Left lung (tissue), 10 donors: ENCODE measurements around the gene TOR1B. TPM values are rescaled to one million over a fixed set of nuclear protein-coding genes. Genes with fewer than 3 reads are reported as not detected.

ENCODE experiments used
- ATAC-seq: fragments of 200-7000 bp; cut with Tn5 transposase; one replicate; pipeline ENCODE4 v1.9.1; 2020; ENCODE audit warnings: moderate library complexity
- DNase-seq, 4 donors: peaks; one replicate each; pipeline ENCODE4 v3.0.0-alpha.2; 2013 to 2020
- H3K27ac ChIP-seq, 2 donors: fragments of 200-600 bp; sonication (generic) in 1 of 2; one replicate each; pipeline versions ENCODE4 v1.5.0 to v1.8.0; 2020 to 2021
- H3K27me3 ChIP-seq, 2 donors: fragments of 200-600 bp; sonication (generic) in 1 of 2; one replicate each; pipeline versions ENCODE4 v1.5.0 to v1.8.0; 2020 to 2021
- H3K36me3 ChIP-seq, 2 donors: fragments of 200-600 bp; sonication (generic) in 1 of 2; one replicate each; pipeline versions ENCODE4 v1.5.0 to v1.8.0; 2020 to 2021
- H3K4me1 ChIP-seq, 2 donors: fragments of 200-600 bp; one replicate each; pipeline ENCODE4 v1.8.0; 2021
- H3K4me3 ChIP-seq, 2 donors: fragments of 200-600 bp; sonication (generic) in 1 of 2; one replicate each; pipeline versions ENCODE4 v1.5.0 to v1.8.0; 2020 to 2021; ENCODE audit warnings: mild to moderate bottlenecking in 1 of 2
- H3K9me3 ChIP-seq, 2 donors: fragments of 200-600 bp; sonication (generic) in 1 of 2; one replicate each; pipeline versions ENCODE4 v1.5.0 to v1.8.0; 2020 to 2021
- CTCF ChIP-seq, 2 donors: fragments of 200-600 bp; sonication (generic) in 1 of 2; IDR thresholded peaks; one replicate each; pipeline versions ENCODE4 v1.5.0 to v1.8.0; 2021; ENCODE audit warnings: antibody characterized with exemption in 2 of 2
- intact Hi-C, 2 donors: fragments of 100-400 bp; cut with DNase I; formaldehyde crosslinking; loops; one replicate each; pipeline versions ENCODE4 v1.11.2 to v1.14.2; 2022
- polyA plus RNA-seq, 6 donors: library from polyadenylated mRNA; unstranded; fragments of 120-200 nt; gene quantifications; one replicate each; pipeline ENCODE4 v1.2.1, GENCODE V29; 2013; ENCODE audit not compliant: insufficient read length in 6 of 6
- total RNA-seq, 2 donors: library from RNA; stranded (reverse); fragmentation: NEBNext Ultra II Directional; extraction: Animal tissue kit (Norgen Biotek cat#: 25700); gene quantifications; one replicate each; pipeline ENCODE4 v1.2.1, GENCODE V29; 2021
- donor health status: DM: no; HTN: yes; CAD: no.
- donor health status: DM: no; HTN: no; CAD: no.

Gene TOR1B
- total and polyA plus RNA-seq, 8 donors: 19.0 to 32.1 (median 22.0) TPM

DNA sequence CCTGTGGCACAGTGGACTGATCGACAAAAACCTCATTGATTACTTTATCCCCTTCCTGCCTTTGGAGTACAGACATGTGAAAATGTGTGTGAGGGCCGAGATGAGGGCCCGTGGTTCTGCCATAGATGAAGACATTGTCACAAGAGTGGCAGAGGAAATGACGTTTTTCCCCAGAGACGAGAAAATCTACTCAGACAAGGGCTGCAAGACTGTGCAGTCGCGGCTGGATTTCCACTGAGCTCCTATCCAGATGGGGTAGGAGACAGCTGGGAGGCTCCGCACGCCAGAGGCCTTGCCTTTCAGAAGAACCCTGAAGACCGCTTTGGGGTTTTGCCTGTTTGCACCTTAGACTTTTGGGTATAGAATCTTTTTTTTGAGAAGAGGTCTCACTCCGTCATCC lies 6.4 kb downstream of the TOR1B start:
- ATAC-seq (no peak), DNase-seq (no peak)
- Histone ChIP-seq H3K27ac (no peak overlapping the region), H3K4me3 (no peak overlapping the region), H3K27me3 (no peaks in the 10 kb centered on the region), H3K36me3 (peaks cover 0 to 78% of the 10 kb centered on the region in 2 donors), H3K4me1 (peaks cover 0 to 42% of the 10 kb centered on the region in 2 donors), H3K9me3 (no peaks in the 10 kb centered on the region)
- TF ChIP-seq CTCF (IDR thresholded peaks at IDR 0.05): no peak
- intact Hi-C loops: no loop called here

DNA sequence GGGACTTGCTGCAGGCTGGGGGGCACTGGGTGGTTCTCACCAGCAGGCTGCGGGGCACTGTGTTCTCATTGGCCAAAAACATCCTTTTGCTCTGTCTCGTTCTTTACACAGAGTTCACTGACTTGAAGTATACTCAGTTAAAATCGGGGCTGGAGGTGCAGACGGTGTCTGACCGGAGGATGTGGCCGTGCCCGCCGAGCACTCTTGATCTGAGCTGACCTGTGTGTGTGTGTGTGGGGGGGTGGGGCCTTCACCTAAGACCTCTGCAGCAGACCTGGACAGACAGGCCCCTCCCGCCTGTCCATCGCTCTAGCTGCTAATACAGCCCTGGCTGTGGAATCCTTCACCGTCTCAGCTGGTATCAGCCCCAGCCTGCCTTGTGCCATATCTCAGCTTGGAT lies 7.1 kb downstream of the TOR1B start:
- Histone ChIP-seq H3K27ac (no peak overlapping the region), H3K27me3 (no peaks in the 10 kb centered on the region), H3K9me3 (no peaks in the 10 kb centered on the region), H3K4me3 (no peak overlapping the region), H3K36me3 (peaks cover 0 to 85% of the 10 kb centered on the region in 2 donors), H3K4me1 (peaks cover 0 to 35% of the 10 kb centered on the region in 2 donors)
- ATAC-seq (no peak), DNase-seq (no peak)
- intact Hi-C loops: no loop called here
- no peak for TF ChIP-seq CTCF (IDR thresholded peaks at IDR 0.05)

DNA sequence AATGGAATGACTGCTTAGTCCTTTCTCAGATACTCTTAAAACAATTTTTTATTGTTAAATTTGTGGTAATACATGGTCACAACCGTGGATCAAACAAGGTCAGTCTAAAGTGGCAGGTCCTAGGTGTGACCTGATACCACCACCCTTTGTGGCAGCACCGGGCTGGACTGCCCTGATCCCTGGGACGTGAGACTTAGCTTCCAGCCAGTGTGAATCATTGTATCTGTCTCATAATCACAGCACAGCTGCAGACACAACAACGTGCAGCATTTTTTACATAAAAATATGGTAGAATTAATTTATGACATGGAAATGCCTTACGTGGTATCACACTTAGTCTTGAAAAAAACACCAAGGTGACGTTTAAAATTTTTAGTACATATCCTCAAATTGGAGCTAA lies 7.8 kb downstream of the TOR1B start:
- Histone ChIP-seq H3K4me1 (peaks cover 0 to 28% of the 10 kb centered on the region in 2 donors), H3K9me3 (no peaks in the 10 kb centered on the region), H3K36me3 (peaks cover 0 to 88% of the 10 kb centered on the region in 2 donors), H3K27ac (no peak overlapping the region), H3K27me3 (no peaks in the 10 kb centered on the region), H3K4me3 (no peak overlapping the region)
- DNase-seq (no peak), ATAC-seq (no peak)
- TF ChIP-seq CTCF (IDR thresholded peaks at IDR 0.05): no peak
- intact Hi-C loops: no loop called here

DNA sequence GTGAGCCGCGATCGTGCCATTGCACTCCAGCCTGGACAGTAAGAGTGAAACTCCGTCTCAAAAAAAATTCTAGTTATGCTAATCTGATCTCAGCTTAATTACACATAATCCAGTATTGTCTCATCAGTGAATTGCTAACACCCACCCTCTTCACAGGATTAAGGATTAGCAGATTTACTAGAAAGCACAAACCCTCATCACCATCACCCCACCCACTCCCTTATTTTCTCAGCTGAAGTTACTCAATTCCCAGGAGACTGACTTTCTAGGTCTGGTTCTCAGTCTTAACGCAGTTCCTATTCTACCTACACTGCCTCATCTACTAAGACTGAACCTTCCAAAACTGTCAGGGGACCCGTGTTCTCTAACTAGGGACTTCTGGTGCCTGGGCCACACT lies 9.0 kb downstream of the TOR1B start:
- Histone ChIP-seq H3K36me3 (peaks cover 0 to 92% of the 10 kb centered on the region in 2 donors), H3K4me1 (peaks cover 0 to 24% of the 10 kb centered on the region in 2 donors), H3K27me3 (no peaks in the 10 kb centered on the region), H3K9me3 (no peaks in the 10 kb centered on the region), H3K27ac (no peak overlapping the region), H3K4me3 (no peak overlapping the region)
- no peak for DNase-seq
- TF ChIP-seq CTCF (IDR thresholded peaks at IDR 0.05): no peak
- intact Hi-C loops: no loop called here
- no peak for ATAC-seq

GRCh38 chr9:129812385-129812784 lies 9.4 kb downstream of the TOR1B start:
- no peak overlapping the region for H3K4me3 ChIP-seq
- ATAC-seq (no peak), DNase-seq (no peak)
- H3K9me3 ChIP-seq: no peaks in the 10 kb centered on the region
- no peak overlapping the region for H3K27ac ChIP-seq
- TF ChIP-seq CTCF (IDR thresholded peaks at IDR 0.05): no peak
- H3K4me1 ChIP-seq: peaks cover 0 to 25% of the 10 kb centered on the region in 2 donors
- H3K36me3 ChIP-seq: peaks cover 0 to 92% of the 10 kb centered on the region in 2 donors
- intact Hi-C loops: no loop called here
- H3K27me3 ChIP-seq: no peaks in the 10 kb centered on the region
